ENCODE data around the gene SPART.
"Not testable (repeated sequence)": the region's sequence is repeated elsewhere in the genome, so short reads cannot be mapped to it uniquely, and the experiment has no call there.

The SPART gene

DNA sequence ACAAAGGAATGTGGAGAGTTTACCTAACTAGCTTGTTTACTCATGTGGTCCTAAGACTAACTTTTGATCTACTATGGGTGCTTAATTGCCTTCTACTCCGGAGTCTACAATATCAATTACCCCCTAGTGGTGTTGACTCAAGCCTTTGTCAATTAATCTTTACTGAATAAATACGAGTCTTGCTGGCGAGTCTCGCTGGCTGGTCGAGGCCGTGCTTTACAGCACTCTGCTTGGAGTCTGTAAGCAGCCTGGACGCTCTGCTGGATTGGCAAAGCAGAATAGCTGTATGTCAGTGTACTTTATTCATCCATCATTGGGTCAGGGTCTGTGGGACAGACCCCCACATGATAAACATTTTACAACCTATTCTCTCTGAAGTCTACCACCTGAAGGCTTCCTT lies 9.9 kb upstream of the SPART start:
- DNase-seq, result no peak

DNA sequence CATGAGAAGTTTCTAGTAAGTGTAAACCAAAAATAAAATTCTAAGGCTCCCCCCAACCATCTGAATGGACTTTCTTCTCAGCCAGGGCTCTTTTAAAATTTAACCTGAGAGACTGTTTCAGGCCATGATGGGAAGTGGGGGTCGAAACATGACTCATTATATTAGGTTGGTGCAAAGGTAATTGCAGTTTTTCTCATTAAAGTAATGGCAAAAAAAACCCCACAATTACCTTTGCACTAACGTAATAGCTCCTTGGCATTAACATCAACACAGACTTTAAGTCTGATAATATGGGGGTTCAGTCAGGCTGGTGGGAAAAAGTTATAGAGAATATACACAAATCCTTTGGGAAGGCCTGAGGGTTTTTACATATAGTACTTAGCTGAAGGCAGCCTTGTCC lies 9.4 kb upstream of the SPART start:
- no peak for DNase-seq
- in situ Hi-C loops (cut with HindIII; ENCODE audit: low pct_ligation_motif_present, low pct_unique_long_range_greater_than_20kb, low sequenced_read_pairs), result no loop called here

More for the DNA sequence above, 9.9 kb upstream of the SPART start:
- in situ Hi-C loops (cut with HindIII; ENCODE audit: low pct_ligation_motif_present, low pct_unique_long_range_greater_than_20kb, low sequenced_read_pairs), result no loop called here

DNA sequence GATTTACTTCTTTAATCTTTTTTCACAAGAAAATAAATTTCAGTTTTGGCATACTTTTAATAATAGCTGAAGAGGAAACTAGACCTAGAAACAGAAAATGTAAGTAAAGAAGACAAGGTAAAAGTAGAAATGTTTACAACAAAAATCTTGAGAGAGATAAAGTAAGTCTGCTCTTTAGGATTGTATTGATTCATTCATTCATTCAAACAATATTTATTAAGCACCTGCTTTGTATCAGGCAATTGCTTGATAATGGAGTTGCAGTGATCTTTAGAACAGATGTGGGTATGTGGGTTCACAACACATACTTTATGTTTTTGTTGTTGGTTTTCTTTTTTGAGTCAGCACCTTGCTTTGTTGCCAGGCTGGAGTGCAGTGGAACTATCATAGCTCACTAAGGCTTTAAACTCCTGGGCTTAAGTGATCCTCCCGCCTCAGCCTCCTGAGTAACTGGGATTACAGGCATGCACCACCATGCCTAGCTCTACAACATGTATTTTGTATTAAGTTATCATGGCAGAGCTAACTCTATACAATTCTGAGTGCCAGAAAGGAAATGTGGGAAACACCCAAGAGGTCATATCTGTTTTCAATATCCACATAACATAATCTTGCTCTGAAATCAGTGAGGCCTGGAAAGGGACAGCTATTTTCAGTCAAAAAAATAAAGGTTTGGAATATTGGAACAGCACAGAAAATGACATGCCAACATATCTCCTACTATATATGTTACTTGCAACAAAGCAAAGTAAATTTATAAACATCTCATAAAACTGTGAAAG lies 8.8 kb upstream of the SPART start:
- in situ Hi-C loops (cut with HindIII; ENCODE audit: low pct_ligation_motif_present, low pct_unique_long_range_greater_than_20kb, low sequenced_read_pairs), result no loop called here
- DNase-seq, result no peak

DNA sequence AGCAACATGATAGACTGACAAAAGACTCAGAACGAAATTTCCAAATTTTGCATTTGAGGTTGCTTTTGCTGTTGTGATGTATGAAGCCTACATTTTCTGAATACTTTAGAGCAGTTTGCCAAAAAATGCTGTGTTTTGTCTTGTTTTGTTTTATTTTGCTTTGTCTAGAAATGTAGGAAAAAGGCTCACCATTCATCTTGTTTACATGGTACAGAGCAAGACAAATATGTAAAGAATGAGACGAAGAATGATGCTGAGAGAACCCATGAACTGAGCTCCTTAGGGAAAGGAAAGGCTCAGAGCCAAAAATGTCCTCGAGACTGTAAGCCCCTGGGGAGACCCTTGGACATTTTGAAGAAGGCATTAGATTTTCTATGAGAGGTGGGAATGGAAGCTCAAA lies 6.8 kb upstream of the SPART start:
- in situ Hi-C loops (cut with HindIII; ENCODE audit: low pct_ligation_motif_present, low pct_unique_long_range_greater_than_20kb, low sequenced_read_pairs), result no loop called here
- no peak for DNase-seq

DNA sequence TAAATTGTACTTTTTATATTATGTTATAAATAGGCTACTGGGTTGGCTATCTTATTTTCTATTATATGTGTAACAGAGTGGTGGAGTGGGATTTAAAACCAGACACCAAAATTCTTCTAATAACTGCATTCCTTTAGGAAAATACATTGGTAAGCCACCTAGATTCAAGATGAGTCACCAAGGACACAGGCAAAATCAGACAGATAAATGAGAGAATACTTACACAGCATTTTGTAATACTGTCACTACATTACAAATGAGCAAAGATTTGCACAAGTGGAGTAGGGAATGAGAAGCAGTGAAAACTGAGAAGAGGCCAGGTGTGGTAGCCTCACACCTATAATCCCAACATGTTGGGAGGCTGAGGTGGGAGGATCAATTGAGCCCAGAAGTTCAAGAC lies 6.2 kb upstream of the SPART start:
- in situ Hi-C loops (cut with HindIII; ENCODE audit: low pct_ligation_motif_present, low pct_unique_long_range_greater_than_20kb, low sequenced_read_pairs), result no loop called here

DNA sequence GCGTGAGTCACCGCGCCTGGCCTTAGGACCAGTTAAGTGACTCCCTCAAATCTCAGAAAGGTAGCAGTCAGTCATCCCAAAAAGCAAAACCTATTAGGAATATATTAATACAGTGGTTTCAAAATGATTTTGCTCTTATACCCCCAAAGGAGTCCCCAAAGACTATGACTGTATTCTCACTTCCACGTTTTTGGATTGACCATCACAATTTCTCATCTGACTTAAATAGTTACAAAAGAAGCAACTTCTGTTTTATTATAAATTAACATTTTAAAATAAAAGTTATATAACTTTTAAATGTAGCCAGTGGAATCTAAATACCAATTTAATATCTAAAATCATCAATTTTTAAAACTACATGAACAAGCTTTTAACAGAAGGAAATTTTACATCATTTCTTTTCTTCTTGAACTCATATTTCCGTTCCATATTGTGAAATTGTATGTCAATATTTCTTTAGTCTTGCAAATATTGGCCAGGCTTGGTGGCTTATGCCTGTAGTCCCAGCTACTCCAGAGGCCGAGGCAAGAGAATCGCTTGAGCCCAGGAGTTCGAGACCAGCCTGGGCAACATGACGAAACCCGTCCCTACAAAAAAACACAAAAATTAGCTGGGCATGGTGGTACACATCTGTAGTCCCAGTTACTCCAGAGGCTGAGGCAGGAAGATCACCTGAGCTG lies 1.5 kb upstream of the SPART start:
- in situ Hi-C loops (cut with HindIII; ENCODE audit: low pct_ligation_motif_present, low pct_unique_long_range_greater_than_20kb, low sequenced_read_pairs), result no loop called here
- DNase-seq, result no peak

More for the DNA sequence above, 6.2 kb upstream of the SPART start:
- no peak for DNase-seq

DNA sequence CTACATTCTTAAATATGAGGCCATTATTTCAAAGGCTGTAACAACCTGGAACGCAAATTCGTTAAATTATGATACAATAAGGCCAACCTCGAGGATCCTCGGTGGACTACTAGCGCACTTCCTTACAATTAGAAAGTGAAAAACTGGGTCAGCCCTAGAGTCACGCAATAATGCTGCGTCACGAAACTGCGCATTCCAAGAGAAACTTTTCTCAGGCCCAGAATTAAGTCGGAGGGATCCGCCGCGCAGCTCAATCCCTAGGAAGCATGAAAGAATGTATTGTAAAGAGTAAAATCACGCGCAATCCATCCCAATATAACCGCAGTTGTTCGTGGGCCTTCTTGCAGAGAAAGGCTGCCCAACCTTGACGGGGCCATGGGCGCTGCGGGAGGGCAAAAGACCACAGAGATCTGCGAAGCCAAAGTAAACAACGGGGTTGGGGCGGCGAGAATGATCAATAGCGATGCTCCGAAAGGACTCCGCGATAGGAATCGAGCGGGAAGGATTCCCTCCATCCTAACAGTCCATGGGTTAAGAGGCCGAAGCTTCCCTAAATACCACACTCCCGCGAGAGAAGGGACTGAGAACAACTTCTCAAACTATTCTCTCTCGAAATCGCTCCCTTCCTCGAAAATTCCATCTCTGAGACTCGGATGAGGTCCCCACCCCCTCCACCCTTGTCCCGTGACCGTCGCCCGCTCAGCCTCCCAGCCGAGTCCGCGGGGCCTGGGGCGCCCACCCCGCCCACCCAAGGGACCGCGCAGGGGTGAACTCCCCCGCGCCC lies 564 bp downstream of the SPART start:
- peak; percentile 85 for DNase-seq
- in situ Hi-C loops (cut with HindIII; ENCODE audit: low pct_ligation_motif_present, low pct_unique_long_range_greater_than_20kb, low sequenced_read_pairs), result no loop called here

DNA sequence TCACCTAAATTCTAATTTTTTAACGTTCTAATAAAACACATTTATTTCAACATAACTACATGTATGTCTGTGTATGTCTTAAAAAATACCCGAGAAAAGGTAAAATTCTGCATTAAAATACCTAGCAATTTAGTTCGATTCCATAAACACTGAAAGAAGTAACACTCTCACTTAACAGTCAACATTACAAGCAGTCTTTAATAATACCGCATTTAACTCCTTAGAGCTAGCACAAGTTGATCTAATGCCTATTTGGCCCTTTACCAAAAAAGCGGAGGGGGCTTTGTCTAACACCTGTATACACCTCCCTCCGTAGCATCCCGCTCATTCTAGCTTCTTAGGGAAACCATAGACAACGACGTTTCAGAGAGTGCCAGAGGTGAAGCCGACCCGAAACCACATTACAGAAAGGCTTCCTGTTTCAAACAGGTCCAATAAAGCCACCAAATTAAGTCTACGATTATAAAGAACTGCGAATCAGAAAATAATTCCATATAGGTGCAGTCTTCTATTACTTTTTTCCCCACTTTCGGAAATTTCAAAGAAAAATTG lies 1.2 kb downstream of the SPART start:
- in situ Hi-C loops (cut with HindIII; ENCODE audit: low pct_ligation_motif_present, low pct_unique_long_range_greater_than_20kb, low sequenced_read_pairs), result no loop called here
- peak; percentile 38 for DNase-seq

DNA sequence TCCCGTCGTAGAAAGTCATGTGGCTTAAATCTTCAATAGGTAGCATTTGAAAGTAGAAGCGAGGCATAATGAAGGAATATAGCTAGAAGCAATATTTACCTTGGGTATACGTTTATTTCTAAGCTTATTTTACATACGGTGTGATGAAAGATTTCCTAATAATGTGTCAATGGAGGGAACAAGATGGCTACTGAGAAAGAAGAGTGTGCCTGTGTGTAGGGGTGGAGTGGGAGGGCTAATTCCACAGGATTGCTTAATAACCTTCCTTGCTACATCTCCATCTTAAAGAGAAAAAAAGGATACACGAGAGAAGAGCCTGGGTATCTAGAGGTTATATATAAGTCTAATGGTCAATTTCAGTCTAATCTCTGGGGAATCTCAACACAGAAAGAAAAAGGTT lies 2.0 kb downstream of the SPART start:
- peak; percentile 44 for DNase-seq
- in situ Hi-C loops (cut with HindIII; ENCODE audit: low pct_ligation_motif_present, low pct_unique_long_range_greater_than_20kb, low sequenced_read_pairs), result no loop called here

DNA sequence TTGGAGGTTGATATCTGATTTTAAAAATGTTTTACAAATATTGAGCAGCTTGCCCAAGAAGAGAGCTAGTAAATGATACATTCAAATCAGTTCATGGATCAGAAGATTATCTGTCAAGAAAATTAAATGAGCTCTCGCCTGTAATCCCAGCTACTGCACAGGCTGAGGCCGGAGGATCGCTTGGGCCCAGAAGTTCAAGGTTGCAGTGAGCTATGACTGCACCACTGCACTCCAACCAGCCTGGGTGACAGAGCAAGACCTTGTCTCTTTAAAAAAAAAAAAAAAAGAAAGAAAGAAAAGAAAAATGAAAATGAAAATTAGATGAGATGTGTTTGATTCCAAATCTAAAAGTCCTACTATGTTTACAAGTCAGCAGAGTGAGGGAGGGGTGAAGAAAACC lies 2.4 kb downstream of the SPART start:
- in situ Hi-C loops (cut with HindIII; ENCODE audit: low pct_ligation_motif_present, low pct_unique_long_range_greater_than_20kb, low sequenced_read_pairs), result no loop called here
- DNase-seq, result no peak

DNA sequence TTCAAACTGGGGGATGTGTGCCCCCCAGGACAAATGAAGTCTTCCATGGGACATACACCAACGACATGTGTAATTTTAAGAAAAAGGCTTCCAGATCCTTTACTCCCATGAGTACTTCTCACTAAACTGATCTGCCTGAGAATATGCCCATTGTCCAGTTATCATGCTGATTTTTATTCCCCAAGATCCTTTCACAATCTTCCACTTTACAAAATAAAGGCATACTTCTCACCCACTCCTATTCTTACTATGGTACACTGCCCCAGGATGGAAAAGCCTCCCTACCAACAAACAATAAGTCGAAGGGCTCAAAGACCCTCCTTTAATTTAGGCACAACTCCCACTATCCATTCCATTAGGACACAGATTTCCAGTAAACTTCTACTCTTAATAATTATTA lies 3.5 kb downstream of the SPART start:
- no peak for DNase-seq
- in situ Hi-C loops (cut with HindIII; ENCODE audit: low pct_ligation_motif_present, low pct_unique_long_range_greater_than_20kb, low sequenced_read_pairs), result no loop called here

DNA sequence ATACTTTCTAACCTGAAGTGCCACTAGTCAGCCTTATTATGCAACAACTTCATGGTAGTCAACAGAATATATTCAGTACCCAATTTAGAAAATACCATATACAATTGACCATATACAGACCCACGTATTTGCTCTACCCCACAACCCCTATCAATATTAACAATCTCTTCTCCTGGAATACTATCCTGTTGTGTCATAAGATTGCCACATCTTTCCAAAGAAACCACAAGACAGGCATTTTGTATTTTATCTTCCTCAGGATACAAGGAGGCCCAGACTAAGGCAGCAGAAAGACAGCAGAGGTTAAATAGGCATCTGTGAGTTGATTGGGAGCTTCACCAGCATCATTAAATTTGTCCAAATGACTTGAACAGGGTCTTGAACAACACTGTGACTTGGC lies 4.5 kb downstream of the SPART start:
- in situ Hi-C loops (cut with HindIII; ENCODE audit: low pct_ligation_motif_present, low pct_unique_long_range_greater_than_20kb, low sequenced_read_pairs), result no loop called here
- DNase-seq, result no peak

DNA sequence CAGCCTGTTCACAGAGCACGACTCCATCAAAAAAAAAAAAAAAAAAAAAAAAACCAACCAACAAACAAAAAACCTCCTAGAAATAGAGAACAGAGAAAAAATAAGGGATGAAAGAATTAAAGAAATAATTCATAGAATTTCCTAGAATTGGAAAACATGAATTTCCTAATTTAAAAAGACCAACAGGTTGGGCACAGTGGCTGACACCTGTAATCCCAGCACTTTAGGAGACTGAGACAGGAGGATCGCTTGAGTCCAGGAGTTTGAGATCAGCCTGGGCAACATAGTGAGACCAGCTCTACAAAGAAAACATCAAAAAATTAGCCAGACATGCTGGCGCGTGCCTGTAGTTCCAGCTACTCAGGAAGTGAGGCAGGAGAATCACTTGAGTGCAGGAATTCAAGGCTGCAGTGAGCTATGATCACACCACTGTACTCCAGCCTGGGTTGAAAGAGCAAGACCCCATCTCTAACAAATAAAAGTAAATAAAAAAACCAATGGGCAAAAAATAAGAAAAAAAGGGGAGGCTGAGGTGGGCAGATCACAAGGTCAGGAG lies 6.5 kb downstream of the SPART start:
- no peak for DNase-seq
- in situ Hi-C loops (cut with HindIII; ENCODE audit: low pct_ligation_motif_present, low pct_unique_long_range_greater_than_20kb, low sequenced_read_pairs), result no loop called here

DNA sequence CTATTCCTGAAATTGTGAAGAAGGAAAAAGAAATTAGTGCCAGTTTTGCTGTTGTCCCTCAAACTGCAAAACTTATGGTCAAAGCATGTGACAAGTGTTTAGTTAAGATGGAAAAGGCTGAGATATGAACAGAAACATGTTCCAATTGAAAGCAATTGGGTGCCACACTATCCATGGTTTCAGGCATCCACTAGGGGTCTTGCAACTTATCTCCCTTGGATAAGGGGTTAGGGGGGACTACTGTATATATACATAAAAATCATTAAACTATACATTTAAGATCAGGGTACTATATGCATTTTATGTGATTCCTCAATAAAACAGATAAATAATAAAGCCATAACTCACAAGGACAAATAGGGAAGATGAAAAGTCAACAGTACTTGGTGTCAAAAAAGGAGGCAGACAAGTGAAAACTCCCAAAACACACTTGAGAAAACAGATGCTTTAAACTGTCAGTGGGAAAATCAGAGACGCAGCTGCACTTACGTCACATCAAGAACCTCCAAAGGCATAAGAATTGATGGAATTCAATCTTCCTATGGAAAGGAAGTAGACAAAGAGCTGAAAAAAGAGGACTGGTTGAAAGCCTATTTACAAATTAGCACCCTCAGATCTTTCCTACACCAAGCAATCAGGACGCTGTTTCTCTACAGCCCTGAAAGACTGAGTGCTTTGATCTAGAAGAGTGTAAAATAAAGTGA lies 8.1 kb downstream of the SPART start:
- in situ Hi-C loops (cut with HindIII; ENCODE audit: low pct_ligation_motif_present, low pct_unique_long_range_greater_than_20kb, low sequenced_read_pairs), result no loop called here
- DNase-seq, result no peak

DNA sequence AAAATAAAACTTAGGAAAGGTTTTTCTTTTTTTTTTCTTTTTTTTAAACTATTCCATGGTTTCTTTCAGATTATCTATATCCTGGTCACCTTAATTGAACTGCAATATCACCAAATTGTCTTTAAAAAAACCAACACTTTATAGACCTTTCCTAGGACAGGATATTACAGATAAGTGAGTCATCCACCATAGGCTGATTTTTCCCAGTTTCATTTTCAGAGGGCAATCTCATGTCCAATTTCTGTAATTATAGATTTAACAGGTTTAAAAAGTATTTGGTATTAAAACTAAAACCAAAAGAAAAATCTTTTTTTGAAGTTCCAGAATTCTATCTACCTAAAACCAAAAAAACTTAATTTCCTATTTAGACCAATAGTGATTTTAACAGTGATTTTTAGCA lies 13.2 kb downstream of the SPART start:
- DNase-seq, result peak; percentile 39
- in situ Hi-C loops (cut with HindIII; ENCODE audit: low pct_ligation_motif_present, low pct_unique_long_range_greater_than_20kb, low sequenced_read_pairs), result no loop called here

DNA sequence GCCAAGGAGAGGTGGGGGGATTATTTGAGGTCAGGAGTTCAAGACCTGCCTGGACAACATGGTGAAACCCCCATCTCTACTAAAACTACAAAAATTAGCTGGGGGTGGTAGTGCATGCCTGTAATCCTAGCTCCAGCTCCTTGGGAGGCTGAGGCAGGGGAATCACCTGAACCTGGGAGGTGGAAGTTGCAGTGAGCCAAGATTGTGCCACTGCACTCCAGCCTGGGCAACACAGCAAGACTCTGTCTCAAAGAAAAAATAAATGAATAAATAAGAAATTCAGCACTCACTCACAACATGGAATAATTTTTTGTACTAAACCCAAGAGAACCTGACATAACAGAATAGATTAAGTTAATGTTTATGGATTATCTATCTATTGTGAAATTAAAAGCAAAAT lies 13.9 kb downstream of the SPART start:
- DNase-seq; in situ Hi-C loops (cut with HindIII; ENCODE audit: low pct_ligation_motif_present, low pct_unique_long_range_greater_than_20kb, low sequenced_read_pairs): not testable (repeated sequence)

DNA sequence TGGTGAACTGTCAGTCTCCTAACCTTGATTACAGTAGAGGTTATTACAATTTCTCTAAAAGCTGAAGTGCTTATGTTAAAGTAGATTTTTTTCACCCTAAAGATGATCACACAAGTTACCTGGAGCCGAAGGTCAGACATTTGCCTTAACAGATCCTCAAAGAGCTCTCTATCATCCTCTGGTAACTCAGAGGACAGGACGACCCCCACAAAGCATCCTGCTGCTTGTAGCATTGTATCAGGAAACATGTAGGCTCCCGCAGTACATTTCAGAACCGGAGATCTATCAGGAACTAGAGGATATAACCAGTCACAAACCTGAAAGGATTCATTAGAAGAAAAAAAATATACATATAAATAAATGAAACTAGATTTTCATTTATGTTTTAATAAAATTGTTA lies 14.9 kb downstream of the SPART start:
- DNase-seq, result no peak
- in situ Hi-C loops (cut with HindIII; ENCODE audit: low pct_ligation_motif_present, low pct_unique_long_range_greater_than_20kb, low sequenced_read_pairs), result no loop called here

DNA sequence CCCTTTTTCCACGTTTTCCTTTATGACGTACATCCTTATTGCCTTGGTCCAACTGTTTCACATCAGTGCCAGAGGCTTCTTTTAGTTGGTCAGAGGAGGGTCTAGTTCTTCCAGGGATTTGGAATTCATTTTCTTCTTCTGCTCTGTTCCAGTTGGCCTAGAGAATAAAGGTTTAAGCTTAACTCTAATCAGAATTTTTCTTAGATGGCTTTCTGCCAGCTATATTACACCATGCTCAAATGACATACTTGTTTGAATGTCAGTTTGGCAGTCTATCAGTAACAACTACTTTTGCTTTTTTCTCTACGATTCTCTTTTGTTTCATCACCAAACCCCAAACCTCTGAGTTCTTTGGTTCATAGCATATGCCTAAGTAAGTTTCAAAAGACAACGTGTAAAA lies 16.8 kb downstream of the SPART start:
- DNase-seq, result no peak
- in situ Hi-C loops (cut with HindIII; ENCODE audit: low pct_ligation_motif_present, low pct_unique_long_range_greater_than_20kb, low sequenced_read_pairs), result no loop called here

All from ACHN (cell line).